AG04449 (cell line): ENCODE results near the gene NEK7.

Source experiments
- CTCF ChIA-PET: fragments of 350-600 bp; formaldehyde crosslinking; extraction: SDS; loops from one replicate; lab custom pipeline; 2021; ENCODE audit warnings: antibody characterized with exemption; lab: Yijun Ruan, JAX
- POLR2A ChIA-PET: fragments of 400-600, 350-600 bp; formaldehyde crosslinking; extraction: SDS; loops from one replicate; lab custom pipeline; 2020; ENCODE audit warnings: antibody characterized with exemption, inconsistent platforms; lab: Yijun Ruan, JAX
- DNase-seq: peaks from one replicate; pipeline ENCODE4 v3.0.0-alpha.2; 2010; ENCODE audit warnings: low read depth, low spot score
- H3K4me3 ChIP-seq: 2 replicates; pipeline ENCODE4 v1.5.1; 2011; ENCODE audit warnings: low read depth, mild to moderate bottlenecking, control low read depth, low read length
- CTCF ChIP-seq: IDR thresholded peaks from one replicate; pipeline ENCODE4 v1.5.1; 2011; ENCODE audit warnings: mild to moderate bottlenecking, moderate library complexity, low read length, control low read depth, inconsistent platforms; ENCODE audit not compliant: insufficient read depth; ENCODE audit errors: missing control alignments

NEK7 gene

DNA sequence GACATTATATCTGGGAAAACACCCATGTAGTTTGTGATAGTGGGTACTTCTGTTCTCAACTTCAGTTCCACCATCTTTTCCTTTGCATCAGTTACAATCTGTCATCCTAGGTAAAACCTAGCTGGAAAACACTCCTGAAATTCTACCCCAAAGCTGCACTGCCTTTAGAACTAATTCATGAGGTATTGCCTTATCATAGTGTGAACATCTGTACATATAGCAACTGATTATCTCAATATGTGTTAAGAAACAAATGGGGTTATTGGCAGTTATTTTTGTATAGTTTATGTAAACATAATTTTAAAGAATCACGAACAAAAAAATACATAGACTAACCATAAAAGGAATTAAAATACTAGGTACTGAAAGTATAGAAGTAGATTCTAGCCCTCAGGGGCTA, 6.4 kb upstream of the NEK7 start:
- CTCF ChIA-PET: no interaction called here
- DNase-seq: no peak
- POLR2A ChIA-PET: no interaction called here
- no peak overlapping the region for H3K4me3 ChIP-seq
- no peak for TF ChIP-seq CTCF

- ChIA-PET POLR2A (no interaction called here), CTCF (interaction anchor here (1.0 to 1.6 kb wide), 2 partner anchors 12 to 25 kb away, joined by 3 to 4 read pairs; no protein-coding TSS in a partner anchor)
- no peak overlapping the region for H3K4me3 ChIP-seq
- DNase-seq: no peak
- TF ChIP-seq CTCF: no peak
These were observed 5.1 kb upstream of the NEK7 start for GRCh38 chr1:198151688-198152087.

DNA sequence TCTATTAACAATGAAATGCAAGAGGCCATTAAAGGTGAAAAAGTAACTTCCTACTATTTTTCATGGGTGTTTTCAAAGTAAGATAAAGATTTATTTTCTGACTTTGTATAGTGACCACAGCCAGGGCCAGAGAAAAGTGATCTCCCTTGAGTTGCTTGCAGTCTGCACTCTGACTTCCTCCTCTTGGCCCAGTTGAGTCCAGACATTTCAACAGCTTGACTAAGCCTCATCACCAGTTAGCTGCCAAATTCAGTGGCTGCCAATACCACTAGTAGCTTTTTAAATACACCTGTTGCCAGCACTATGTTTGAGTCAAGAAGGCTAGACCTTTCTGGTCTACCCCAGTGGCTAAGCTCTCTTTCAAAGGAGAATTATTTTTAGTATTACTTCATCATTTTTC, 3.7 kb upstream of the NEK7 start:
- no peak for DNase-seq
- POLR2A ChIA-PET: no interaction called here
- no peak overlapping the region for H3K4me3 ChIP-seq
- CTCF ChIA-PET: interaction anchor here (0.7 to 4.4 kb wide), 6 partner anchors 14 to 538 kb away, joined by 3 to 23 read pairs (median 3); no protein-coding TSS in a partner anchor
- no peak for TF ChIP-seq CTCF

DNA sequence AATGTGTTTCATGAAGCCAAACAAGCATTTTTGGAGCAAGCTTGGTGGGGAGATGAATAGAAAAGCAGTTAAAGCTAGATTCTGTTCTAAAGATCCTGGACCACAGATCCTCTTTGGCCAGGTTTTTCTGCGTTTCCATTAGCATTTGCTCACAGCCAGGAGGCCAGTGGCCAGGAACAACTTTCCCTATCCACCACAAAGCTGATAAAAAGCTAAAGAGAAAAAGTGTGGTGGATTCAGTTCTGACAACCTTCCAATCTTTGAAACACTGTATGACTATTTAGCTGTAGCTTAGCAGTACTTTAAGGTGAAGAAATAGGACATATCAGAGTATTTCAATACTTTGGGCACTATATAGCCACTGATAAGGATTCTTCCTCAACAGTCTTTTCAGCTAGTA, 3.0 kb upstream of the NEK7 start:
- no peak for TF ChIP-seq CTCF
- DNase-seq: no peak
- no peak overlapping the region for H3K4me3 ChIP-seq
- POLR2A ChIA-PET: interaction anchor here (0.8 kb wide), 1 partner anchor 27 kb away, joined by 3 read pairs; no protein-coding TSS in a partner anchor
- CTCF ChIA-PET: interaction anchor here (0.8 to 4.4 kb wide), 8 partner anchors 12 to 539 kb away, joined by 3 to 23 read pairs (median 4); no protein-coding TSS in a partner anchor

- ChIA-PET POLR2A (interaction anchor here (0.9 to 2.8 kb wide), 3 partner anchors 29 to 66 kb away, joined by 3 to 13 read pairs (median 5); no protein-coding TSS in a partner anchor), CTCF (interaction anchor here (0.7 to 4.4 kb wide), 35 partner anchors 9 to 526 kb away, joined by 3 to 23 read pairs (median 4); partner anchors contain the start of gene LHX9)
- no peak for TF ChIP-seq CTCF
- DNase-seq: peak; percentile 71
- no peak overlapping the region for H3K4me3 ChIP-seq
These were observed 1.5 kb upstream of the NEK7 start for GRCh38 chr1:198155253-198155652.

DNA sequence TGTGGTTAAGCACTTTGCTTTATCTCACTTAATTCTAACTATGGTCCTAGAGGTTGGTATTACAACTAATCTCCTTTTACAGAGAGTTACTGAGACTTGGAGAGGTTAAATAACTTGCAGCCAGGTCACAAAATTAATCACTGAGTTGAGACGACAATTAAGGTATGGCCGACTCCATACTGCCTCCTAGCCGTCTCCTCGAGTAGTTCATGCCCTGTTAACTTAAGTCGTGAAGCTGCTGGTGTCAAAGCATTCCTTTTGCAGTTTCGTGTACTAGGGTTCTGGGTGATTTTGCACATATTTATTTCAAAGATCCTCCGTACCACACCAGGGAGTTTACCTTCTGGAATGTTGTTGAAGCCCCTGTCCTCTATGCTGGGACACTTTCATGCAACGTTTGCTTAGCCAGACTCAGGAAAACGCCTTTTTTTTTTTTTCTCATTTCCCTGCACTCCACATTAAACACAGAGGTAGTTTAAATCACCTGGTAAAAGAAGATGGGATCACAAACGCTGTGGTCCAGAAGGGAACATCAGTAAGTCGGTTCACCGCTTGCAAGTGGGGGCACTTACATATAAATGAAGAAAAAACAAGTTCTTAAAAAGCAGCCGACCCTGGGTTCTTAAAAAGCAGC, 570 bp upstream of the NEK7 start:
- POLR2A ChIA-PET: interaction anchor here (0.6 to 3.7 kb wide), 15 partner anchors 8 to 515 kb away, joined by 3 to 30 read pairs (median 4); partner anchors contain the start of gene LHX9
- peak overlapping the region; percentile 81 for H3K4me3 ChIP-seq
- CTCF ChIA-PET: interaction anchor here (0.6 to 4.4 kb wide), 40 partner anchors 8 to 525 kb away, joined by 3 to 23 read pairs (median 3); partner anchors contain the start of gene LHX9
- peak; percentile 55 for DNase-seq
- peak; percentile 75 for TF ChIP-seq CTCF
